Glomerular visceral epithelial cell (primary cell): ENCODE data around the gene FAM181A.

Experiments used
- DNase-seq: peaks from one replicate; pipeline ENCODE4 v3.0.0-alpha.2; 2016; ENCODE audit errors: extremely low spot score

FAM181A gene

GRCh38 chr14:93978735-93979134 lies 51.6 kb downstream of the FAM181A start:
- DNase-seq, result no peak
